ENCODE results near the gene LRRC26.

LRRC26 gene

GRCh38 chr9:137167277-137167746, 2.5 kb downstream of the LRRC26 start:
- no peak for DNase-seq

GRCh38 chr9:137166380-137167229, 3.2 kb downstream of the LRRC26 start:
- DNase-seq: no peak

- no peak for DNase-seq
Measured at GRCh38 chr9:137165250-137165836, 4.5 kb downstream of the LRRC26 start.

GRCh38 chr9:137164370-137165249, 5.2 kb downstream of the LRRC26 start:
- DNase-seq: no peak

- DNase-seq: no peak
Measured at GRCh38 chr9:137163805-137164204, 6.0 kb downstream of the LRRC26 start.

GRCh38 chr9:137163365-137163715, 6.5 kb downstream of the LRRC26 start:
- no peak for DNase-seq

GRCh38 chr9:137162505-137163364, 7.1 kb downstream of the LRRC26 start:
- DNase-seq: no peak

- DNase-seq: no peak
Measured at GRCh38 chr9:137161558-137162486, 8.0 kb downstream of the LRRC26 start.

GRCh38 chr9:137160716-137161557, 8.9 kb downstream of the LRRC26 start:
- no peak for DNase-seq

- DNase-seq: no peak
Measured at GRCh38 chr9:137160054-137160425, 9.8 kb downstream of the LRRC26 start.

- DNase-seq: no peak
Measured at GRCh38 chr9:137159105-137160053, 10.5 kb downstream of the LRRC26 start.

- DNase-seq: no peak
Measured at GRCh38 chr9:137158625-137159024, 11.2 kb downstream of the LRRC26 start.

GRCh38 chr9:137157618-137158415, 12.0 kb downstream of the LRRC26 start:
- no peak for DNase-seq

- peak; percentile 56 for DNase-seq
Measured at GRCh38 chr9:137156567-137157375, 13.1 kb downstream of the LRRC26 start.

GRCh38 chr9:137152844-137153405, 16.9 kb downstream of the LRRC26 start:
- DNase-seq: no peak

GRCh38 chr9:137150617-137151457, 19.0 kb downstream of the LRRC26 start:
- DNase-seq: no peak

All from retina (tissue), 1 donor.